ENCODE data around the gene TMOD3.

GRCh38 chr15:51781506-51781905 is 47.9 kb upstream of the TMOD3 start:
- no peak for TF ChIP-seq CTCF (conservative IDR thresholded peaks at IDR 0.05; ENCODE audit: low read length)
- no peak for TF ChIP-seq EZH2phosphoT487 (IDR thresholded peaks at IDR 0.05; ENCODE audit: borderline replicate concordance)

Data from Loucy (cell line).